ENCODE measurements around the gene CAMKK1. TPM values are rescaled to one million over a fixed set of nuclear protein-coding genes. Genes with fewer than 3 reads are reported as not detected.

The CAMKK1 gene
- total RNA-seq, result 1 to 10 TPM; 4.6 to 4.8 TPM

DNA sequence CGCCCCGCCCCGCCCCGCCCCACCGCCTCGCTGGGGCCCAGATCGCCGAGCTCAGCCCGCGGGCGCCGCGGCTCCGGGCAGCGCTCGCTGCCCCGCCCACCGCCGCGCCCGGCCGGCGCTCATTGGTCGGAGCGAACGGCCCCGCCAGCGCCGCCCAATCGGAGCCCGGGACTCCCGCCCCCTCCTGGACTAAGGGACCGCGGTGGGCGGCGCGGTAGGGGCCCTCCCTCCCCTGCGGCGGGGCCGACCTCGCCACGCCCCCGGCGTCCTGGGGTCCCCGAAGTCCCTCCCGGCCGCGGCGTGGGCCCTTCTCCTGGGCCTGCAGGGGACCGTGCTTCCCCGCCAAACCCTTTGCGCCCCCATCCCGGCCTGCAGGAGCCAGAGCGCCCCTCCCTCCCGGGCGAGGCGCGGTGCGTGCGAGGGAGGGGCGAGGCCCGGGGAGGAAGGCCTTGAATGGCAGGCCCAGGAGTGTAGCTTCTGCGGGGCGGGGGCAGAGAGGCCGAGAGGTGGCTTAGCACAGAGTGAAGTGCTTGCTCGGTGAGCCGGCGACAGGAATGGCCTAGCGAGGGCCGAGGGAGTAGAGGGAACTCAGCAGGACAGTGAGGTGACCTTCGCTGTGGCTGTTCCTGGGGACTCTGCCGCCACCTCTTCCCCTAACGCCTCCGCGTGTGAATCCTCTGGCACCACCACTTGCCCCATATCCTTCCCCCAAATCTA is at the start of gene CAMKK1:
Gene CAMKK1 (minus strand): TSS at position 51 of the 717 bp plus-strand sequence. CDS start 7,366 bp downstream, outside the sequence.

DNA sequence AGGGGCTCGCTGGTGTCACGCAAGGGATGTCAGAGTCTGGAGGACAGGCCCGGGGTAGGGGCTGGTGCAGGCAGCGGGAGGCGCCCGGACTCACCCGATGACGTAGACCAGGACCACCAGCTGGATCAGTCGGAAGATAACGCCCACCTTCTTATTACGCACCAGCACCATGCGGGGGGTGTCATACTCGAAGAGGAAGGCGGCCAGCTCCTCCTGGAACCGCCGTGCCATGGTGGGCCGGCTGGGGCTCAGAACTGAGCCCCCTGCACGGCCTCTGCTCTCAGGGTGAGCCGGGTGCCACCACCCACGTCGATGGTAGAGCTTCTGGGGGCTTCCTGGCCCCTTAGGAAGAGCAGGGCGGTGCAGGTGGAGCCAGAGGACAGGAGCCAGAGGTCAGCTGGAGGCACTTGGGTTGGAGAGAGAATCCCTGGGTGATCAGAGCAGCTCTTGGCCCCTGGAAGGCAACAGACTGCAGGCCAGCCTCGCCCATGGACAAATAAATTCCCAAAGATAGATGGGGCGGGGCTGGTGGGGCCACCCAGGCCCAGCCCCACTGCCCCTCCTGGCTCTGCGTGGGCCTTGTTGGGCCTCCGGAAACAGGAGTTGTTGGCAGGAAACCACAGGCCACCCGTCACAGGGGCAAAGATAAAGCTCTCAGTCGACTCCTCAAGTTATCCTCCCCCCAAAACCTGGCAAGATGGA is 23.3 kb upstream of the CAMKK1 start, which contains the start of gene P2RX1:
Gene P2RX1 (minus strand): TSS at position 471 of the 702 bp plus-strand sequence. CDS start 240 bp downstream, at position 231.

DNA sequence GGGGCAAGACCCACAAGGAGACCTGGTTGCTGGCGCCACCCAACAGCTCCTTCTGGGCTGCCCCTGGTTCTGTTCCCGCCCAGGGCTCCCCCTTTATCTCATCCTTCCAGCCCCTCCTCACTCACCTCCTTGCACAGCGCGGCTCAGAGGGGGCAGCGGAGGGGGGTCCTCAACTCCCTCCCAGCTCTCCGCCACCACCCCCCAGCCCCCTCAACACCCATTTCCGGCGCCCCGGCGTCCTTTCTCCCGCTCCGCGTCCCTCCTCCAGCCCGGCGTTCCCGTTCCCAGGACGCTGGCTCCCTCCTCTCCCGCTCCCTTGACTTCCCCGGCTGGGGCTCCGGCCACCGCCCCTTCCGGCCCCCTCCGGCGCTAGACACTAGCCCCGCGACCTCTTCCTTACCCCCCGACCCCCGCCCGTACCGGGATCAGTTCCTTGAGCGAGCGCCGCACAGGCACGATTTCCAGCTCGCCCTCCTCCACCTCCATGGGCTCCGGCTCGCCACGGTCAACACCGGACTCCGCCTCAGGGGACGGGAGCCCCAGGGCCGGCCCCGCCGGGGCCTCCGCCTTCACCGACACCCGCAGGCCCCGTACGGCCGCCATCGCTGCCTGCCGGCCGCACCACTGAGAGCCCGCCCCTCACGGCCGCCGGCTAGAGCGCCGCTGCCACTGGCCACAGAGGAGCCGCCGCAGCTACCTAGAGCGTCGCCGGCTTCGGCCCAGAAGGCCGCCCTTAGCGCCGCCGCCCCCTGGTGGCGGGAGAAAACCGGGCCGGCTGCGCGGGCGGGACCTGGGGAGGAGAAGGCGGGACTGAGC is 47.0 kb downstream of the CAMKK1 start, which contains the start of gene NCBP3:
Gene NCBP3 (minus strand): TSS at position 626 of the 816 bp plus-strand sequence. CDS start 23 bp downstream, at position 603.

Other genes with a start within 250 kb of the CAMKK1 start
- gene TAX1BP3, start 224.5 kb downstream of the CAMKK1 start, total RNA-seq, result 10 to 100 TPM; 16.6 to 16.7 TPM
- gene EMC6, start 224.2 kb downstream of the CAMKK1 start, total RNA-seq, result 10 to 100 TPM; 31.9 to 32.6 TPM
- gene P2RX5, start 196.9 kb downstream of the CAMKK1 start, total RNA-seq, result 10 to 100 TPM; 16.9 to 17.5 TPM
- gene HASPIN, start 169.2 kb downstream of the CAMKK1 start, total RNA-seq, result 10 to 100 TPM; 19.0 to 21.0 TPM
- 10 to 100 TPM; 15.4 to 17.5 TPM for gene ITGAE, start 91.9 kb downstream of the CAMKK1 start, total RNA-seq
- gene NCBP3, start 46.8 kb downstream of the CAMKK1 start, total RNA-seq, result 10 to 100 TPM; 39.4 to 45.9 TPM
- gene P2RX1, start 23.4 kb upstream of the CAMKK1 start, total RNA-seq, result under 1 TPM; 0.15 to 0.19 TPM
- 100 to 1,000 TPM; 255 to 259 TPM for gene ATP2A3, start 71.4 kb upstream of the CAMKK1 start, total RNA-seq
- gene ZZEF1, start 250.0 kb upstream of the CAMKK1 start, total RNA-seq, result 10 to 100 TPM; 56.1 to 57.3 TPM

Measured in activated naive CD4-positive, alpha-beta T cell treated with anti-CD3 and anti-CD28 coated beads, Interleukin-2, amount 10 ng/mL, durations not matched to agents 5 hours and 36 hours (primary cell).